ENCODE measurements around the gene ADAT3.

DNA sequence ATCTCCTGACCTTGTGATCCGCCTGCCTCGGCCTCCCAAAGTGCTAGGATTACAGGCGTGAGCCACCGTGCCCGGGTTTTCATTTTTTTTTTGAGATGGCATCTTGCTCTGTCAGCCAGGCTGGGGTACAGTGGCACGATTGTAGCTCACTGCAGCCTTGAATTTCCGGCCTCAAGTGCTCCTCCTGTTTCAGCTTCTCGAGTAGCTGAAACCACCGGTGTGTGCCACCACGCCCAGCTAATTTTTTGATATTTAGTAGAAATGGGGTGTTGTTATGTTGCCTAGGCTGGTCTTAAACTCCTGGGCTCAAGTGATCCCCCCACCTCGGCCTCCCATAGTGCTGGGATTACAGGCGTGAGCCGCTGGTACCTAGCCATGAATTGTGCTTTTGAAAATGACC is 5.9 kb downstream of the ADAT3 start:
- TF ChIP-seq TAF1 (IDR thresholded peaks at IDR 0.05; ENCODE audit: low read depth) (no peak), EP300 (IDR thresholded peaks at IDR 0.05; ENCODE audit: borderline replicate concordance) (no peak), FOXM1 (IDR thresholded peaks at IDR 0.05; ENCODE audit: borderline replicate concordance, low read depth) (no peak), CEBPB (IDR thresholded peaks at IDR 0.05) (no peak), CREB1 (IDR thresholded peaks at IDR 0.05; ENCODE audit: low read depth) (no peak), TEAD4 (IDR thresholded peaks at IDR 0.05) (no peak), NFIC (IDR thresholded peaks at IDR 0.05) (no peak), RAD21 (IDR thresholded peaks at IDR 0.05; ENCODE audit: low read depth) (no peak), EGR1 (IDR thresholded peaks at IDR 0.05) (no peak)
- TF ChIP-seq, protein P1, sequence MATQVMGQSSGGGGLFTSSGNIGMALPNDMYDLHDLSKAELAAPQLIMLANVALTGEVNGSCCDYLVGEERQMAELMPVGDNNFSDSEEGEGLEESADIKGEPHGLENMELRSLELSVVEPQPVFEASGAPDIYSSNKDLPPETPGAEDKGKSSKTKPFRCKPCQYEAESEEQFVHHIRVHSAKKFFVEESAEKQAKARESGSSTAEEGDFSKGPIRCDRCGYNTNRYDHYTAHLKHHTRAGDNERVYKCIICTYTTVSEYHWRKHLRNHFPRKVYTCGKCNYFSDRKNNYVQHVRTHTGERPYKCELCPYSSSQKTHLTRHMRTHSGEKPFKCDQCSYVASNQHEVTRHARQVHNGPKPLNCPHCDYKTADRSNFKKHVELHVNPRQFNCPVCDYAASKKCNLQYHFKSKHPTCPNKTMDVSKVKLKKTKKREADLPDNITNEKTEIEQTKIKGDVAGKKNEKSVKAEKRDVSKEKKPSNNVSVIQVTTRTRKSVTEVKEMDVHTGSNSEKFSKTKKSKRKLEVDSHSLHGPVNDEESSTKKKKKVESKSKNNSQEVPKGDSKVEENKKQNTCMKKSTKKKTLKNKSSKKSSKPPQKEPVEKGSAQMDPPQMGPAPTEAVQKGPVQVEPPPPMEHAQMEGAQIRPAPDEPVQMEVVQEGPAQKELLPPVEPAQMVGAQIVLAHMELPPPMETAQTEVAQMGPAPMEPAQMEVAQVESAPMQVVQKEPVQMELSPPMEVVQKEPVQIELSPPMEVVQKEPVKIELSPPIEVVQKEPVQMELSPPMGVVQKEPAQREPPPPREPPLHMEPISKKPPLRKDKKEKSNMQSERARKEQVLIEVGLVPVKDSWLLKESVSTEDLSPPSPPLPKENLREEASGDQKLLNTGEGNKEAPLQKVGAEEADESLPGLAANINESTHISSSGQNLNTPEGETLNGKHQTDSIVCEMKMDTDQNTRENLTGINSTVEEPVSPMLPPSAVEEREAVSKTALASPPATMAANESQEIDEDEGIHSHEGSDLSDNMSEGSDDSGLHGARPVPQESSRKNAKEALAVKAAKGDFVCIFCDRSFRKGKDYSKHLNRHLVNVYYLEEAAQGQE (IDR thresholded peaks at IDR 0.05; ENCODE audit: low read depth) = no peak
- TF ChIP-seq, protein P2, sequence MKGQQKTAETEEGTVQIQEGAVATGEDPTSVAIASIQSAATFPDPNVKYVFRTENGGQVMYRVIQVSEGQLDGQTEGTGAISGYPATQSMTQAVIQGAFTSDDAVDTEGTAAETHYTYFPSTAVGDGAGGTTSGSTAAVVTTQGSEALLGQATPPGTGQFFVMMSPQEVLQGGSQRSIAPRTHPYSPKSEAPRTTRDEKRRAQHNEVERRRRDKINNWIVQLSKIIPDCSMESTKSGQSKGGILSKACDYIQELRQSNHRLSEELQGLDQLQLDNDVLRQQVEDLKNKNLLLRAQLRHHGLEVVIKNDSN (IDR thresholded peaks at IDR 0.05) = no peak
- TF ChIP-seq, protein P3, sequence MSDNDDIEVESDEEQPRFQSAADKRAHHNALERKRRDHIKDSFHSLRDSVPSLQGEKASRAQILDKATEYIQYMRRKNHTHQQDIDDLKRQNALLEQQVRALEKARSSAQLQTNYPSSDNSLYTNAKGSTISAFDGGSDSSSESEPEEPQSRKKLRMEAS (IDR thresholded peaks at IDR 0.05) = no peak
